Bladder microvascular endothelial cell (primary cell): ENCODE measurements around the gene LST1. TPM values are rescaled to one million over a fixed set of nuclear protein-coding genes. Genes with fewer than 3 reads are reported as not detected.

ENCODE experiments used
- total RNA-seq: library from RNA; depleted of rRNA; stranded (reverse); fragments of >200 nt; gene quantifications from 2 replicates; pipeline ENCODE4 v1.2.3, GENCODE V29; 2014

Gene LST1
- total RNA-seq: 0.32 and 0.57 TPM in 2 replicates

DNA sequence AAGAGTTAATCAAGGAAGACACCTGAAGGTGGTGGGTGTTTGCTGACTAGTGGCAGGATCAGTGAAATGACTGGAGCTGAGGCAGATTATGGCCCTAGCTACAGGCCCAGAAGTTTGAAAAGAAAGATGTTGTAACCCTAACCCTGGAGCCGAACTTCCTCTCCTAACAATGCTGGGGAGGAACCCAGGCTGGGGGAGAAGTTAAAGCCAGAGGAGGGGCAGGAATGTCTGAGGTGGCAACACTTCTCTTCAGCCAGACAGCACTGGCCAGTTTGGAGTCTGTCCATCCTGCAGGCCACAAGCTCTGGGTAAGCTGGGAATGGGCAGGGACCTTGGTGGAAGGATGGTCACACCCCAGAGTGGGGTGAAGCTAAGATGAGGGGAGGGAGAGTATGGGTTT is at the start of gene LST1:
Gene LST1 (plus strand): TSS at position 270 of the 400 bp plus-strand sequence. CDS start 1,023 bp downstream, outside the sequence.

DNA sequence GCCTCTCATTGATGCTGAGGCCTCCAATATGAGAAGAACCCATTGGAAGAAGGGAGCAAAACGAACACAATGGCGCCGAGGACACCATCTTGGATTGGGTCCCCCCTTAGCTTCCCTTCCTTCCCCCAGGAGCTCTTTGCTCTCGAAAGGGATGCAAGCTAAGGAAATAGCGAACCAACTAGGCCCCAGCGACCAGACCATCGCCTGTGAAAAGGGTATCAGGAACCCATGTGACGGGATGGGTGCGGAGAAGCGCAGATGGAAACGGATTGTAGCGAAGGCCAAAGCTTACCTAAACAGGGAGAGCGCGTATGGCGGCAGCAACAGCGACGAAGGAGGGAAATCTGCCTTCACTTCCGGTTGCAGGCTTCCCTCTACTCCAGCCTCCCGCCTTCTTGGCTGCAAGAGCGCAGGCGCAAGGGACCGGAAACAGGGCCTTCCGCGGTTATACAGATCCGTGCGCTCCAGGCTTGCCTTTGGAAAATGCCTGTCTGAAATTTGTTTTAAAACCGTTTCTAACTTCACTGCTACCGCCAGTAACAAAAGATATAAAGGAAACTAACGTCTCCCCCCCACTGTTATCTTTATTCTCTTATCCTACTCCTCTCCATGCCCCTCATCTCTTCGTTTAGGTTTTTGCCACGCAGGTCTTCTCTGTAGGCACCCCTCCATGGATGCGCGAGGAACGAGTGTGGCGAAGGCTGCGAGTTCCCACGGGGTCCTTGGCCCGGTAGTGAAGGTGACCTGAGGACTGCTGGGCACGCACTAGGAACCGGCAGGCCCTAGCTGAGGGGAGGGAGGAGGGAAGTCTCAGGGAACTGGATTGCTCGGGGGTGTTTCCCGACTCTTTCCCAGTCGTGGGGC is 44.2 kb upstream of the LST1 start, which contains the start of gene DDX39B:
Gene DDX39B (minus strand): TSS at position 346 of the 864 bp plus-strand sequence. CDS start 1,471 bp downstream, outside the sequence.

DNA sequence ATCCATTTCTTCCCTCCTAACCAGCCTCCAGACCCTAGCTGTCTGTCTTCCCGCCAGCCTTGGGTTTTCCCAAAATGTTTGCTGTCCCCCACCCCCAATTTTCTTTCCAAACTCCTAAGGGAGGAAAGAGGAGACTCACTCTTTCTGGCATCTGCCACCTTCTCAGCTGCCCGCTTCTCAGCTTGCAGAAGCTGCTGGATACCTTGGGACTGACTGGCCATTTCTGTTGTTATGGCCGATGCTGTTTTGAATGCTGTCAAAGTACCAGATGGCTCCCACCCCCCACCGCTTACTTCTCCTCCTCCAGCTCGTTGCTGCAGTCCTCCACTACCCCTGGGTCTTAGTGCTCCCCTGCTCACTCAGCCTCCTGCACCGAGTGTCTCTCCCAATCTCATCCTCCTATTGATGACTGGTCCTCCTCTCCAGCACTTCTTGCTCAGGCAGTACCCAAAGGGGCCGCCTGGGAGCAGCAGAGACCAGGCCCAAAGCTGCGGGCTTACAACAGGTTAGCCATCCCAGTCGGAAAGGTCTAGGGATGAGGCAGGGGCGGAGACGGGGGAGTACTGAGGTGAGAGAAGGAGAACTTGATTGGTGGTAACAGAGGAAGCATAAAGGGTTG is 39.6 kb upstream of the LST1 start, which contains the start of gene ATP6V1G2:
Gene ATP6V1G2 (minus strand): TSS at position 270 of the 619 bp plus-strand sequence. CDS start 49 bp downstream, at position 221.

DNA sequence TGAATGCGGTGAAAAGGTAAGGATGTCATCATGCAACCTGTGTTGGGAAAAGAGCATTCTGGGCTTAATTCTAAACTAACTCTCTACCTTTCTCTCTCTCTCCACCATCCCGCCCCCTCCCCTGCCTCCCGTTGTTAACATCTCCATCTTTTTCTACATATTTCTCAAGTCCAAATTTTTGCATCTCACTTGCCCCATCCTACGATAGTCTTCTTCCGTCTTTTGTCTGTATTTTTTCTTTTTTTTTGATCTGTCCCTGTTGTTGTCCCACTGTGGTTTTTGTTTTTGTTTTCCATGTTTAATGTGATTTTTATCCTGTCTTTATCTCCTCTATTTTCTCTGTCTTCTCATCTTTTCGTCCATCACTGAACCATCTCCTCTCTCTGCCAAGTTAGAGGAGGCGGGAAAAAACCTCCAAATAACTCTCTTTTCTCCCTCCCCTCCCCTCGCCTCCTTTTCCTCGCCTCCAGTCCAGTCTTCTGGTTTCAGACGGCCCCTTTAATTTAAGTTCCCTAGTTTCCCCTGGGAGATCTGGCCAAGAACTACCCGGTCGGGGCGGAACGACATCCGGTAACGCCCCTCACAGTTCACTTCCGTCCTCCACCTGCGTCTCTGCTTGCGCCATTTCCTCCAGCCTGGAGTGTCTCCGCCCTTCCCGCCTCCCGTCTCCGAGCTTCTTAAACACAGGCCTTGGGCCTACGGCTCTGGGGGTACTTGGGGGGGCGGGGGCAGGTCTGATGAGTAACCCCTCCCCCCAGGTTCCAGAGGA is 38.9 kb upstream of the LST1 start, which contains the start of gene NFKBIL1:
Gene NFKBIL1 (plus strand): TSS at position 651 of the 769 bp plus-strand sequence. CDS start 87 bp downstream, at position 738.

GRCh38 chr6:31572041-31572911 is 13.8 kb upstream of the LST1 start, which contains the start of gene LTA:
TSS of gene LTA (plus strand) at chr6:31572289. CDS start at chr6:31572743, 454 bp downstream.

DNA sequence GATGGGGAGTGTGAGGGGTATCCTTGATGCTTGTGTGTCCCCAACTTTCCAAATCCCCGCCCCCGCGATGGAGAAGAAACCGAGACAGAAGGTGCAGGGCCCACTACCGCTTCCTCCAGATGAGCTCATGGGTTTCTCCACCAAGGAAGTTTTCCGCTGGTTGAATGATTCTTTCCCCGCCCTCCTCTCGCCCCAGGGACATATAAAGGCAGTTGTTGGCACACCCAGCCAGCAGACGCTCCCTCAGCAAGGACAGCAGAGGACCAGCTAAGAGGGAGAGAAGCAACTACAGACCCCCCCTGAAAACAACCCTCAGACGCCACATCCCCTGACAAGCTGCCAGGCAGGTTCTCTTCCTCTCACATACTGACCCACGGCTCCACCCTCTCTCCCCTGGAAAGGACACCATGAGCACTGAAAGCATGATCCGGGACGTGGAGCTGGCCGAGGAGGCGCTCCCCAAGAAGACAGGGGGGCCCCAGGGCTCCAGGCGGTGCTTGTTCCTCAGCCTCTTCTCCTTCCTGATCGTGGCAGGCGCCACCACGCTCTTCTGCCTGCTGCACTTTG is 10.7 kb upstream of the LST1 start, which contains the start of gene TNF:
Gene TNF (plus strand): TSS at position 231 of the 567 bp plus-strand sequence. CDS start 177 bp downstream, at position 408.

DNA sequence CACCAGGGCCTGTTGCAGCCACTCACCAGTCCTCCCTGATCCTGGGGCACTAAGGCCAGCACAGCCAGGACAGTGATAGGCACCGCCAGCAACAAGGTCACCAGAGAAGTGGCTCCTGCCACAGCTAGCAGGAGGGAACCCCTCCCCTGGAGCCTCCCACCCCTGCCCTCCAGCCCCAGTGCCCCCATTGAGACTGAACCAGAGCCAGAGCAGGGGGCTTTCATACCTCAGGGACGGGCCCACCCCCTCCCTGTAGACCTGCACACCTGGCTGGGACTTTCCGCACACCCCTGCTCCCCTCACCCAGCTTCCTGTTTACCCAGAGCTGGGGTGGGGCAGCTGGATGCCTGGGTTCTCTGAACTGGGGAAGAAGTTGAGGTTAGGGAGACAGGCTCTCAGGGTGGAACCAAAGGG is 3.8 kb upstream of the LST1 start, which contains the start of gene LTB:
Gene LTB (minus strand): TSS at position 195 of the 414 bp plus-strand sequence. CDS start 7 bp downstream, at position 188.

DNA sequence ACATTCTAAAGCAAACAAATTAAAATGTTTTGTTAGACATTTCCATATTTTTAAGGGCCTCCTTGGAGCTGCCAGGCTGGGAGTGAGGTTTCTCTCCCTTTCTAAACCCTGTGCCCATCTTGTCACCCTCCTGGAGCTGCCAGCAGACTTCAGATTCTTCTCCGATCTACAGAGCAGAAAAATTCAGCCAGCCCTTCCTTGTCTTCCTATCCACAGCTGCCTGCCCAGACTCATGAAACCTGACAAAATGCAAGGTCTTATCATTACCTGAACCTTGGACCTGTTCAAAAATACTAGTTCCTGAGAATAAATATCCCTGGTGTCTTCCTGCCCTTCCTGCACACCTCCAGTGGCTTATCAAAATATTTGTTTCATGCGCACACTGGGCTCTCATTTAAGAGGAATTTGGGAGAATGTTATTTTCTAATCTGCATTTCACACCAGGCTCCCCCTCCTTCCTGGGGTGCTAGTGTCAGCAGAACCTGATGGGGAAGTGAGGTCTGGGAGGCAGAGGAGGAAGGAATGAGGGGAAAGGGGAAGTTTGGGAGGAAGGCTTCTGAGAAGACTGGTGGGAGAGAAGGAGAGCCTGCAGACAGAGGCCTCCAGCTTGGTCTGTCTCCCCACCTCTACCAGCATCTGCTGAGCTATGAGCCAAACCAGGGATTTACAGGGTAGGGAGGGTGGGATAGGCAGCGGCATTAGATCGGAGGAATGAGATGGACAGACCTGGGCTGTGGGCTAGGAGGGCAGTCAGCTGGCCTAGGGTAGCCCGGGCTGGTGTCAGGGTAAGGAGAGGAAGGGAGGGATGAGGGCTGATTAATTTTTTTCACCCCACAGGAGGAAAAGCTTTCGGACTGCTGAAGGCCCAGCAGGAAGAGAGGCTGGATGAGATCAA is 28.9 kb downstream of the LST1 start, which contains the start of gene AIF1:
Gene AIF1 (plus strand): TSS at position 551 of the 895 bp plus-strand sequence. CDS start 96 bp downstream, at position 647.

DNA sequence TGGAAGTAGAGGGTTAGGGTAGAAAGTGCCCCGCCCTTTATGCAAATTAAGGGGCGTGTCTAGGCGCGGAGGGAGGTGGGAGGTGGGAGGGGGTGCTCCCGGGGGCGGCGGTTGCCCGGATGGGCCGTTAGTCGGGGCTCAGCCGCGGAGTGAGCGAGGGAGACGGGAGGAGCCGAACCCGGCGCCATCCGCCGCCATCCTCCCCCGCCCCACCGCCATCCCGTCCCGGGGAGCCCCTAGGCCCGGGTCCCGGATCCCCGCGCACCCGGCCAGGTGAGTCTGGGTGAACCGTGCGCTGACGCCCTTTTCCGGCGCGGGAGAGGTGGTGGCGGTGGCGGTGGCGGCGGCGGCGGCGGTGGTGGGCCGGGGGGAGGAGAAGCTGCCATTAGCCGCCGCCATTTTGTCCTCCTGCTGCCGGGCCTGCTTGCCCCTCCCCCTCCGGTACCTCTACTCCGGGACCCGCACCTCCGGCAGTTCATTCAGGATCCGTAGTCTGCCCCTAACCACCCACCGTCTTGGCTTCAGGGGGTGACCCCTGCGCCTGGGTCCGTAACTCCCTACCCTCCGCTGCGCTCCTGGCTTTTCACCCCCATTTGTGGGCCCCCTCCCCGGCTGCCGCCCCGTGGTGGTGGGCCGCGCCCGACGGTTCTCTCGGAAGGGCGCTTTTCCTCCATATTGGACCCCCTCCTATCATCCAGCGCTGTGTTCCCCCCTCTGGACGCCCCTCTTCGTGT is 34.7 kb downstream of the LST1 start, which contains the start of gene PRRC2A:
Gene PRRC2A (plus strand): TSS at position 130 of the 734 bp plus-strand sequence. CDS start 2,075 bp downstream, outside the sequence.

Other genes with a start within 250 kb of the LST1 start
- 1,116 and 1,298 TPM in 2 replicates for gene HLA-B, start 229.1 kb upstream of the LST1 start, total RNA-seq
- 34.1 and 56.0 TPM in 2 replicates for gene MICA, start 182.7 kb upstream of the LST1 start, total RNA-seq
- gene MICB, start 88.1 kb upstream of the LST1 start, total RNA-seq: 13.6 and 25.9 TPM in 2 replicates
- gene MCCD1, start 57.3 kb upstream of the LST1 start, total RNA-seq: not detected in 2 replicates
- 309 and 373 TPM in 2 replicates for gene DDX39B, start 44.3 kb upstream of the LST1 start, total RNA-seq
- gene ATP6V1G2, start 39.7 kb upstream of the LST1 start, total RNA-seq: 0.49 and 0.94 TPM in 2 replicates
- 18.3 and 27.2 TPM in 2 replicates for gene NFKBIL1, start 38.7 kb upstream of the LST1 start, total RNA-seq
- gene LTA, start 14.0 kb upstream of the LST1 start, total RNA-seq: not detected in 2 replicates
- 0.13 TPM in 1 of 2 replicates, not detected in the other for gene TNF, start 10.7 kb upstream of the LST1 start, total RNA-seq
- gene LTB, start 3.9 kb upstream of the LST1 start, total RNA-seq: 4.9 and 39.7 TPM in 2 replicates
- not detected in 2 replicates for gene NCR3, start 6.7 kb downstream of the LST1 start, total RNA-seq
- not detected in 2 replicates for gene AIF1, start 29.0 kb downstream of the LST1 start, total RNA-seq
- 21.0 and 56.6 TPM in 2 replicates for gene PRRC2A, start 34.4 kb downstream of the LST1 start, total RNA-seq
- 83.2 and 204 TPM in 2 replicates for gene BAG6, start 66.4 kb downstream of the LST1 start, total RNA-seq
- gene APOM, start 69.6 kb downstream of the LST1 start, total RNA-seq: 0.16 and 0.25 TPM in 2 replicates
- gene C6orf47, start 74.5 kb downstream of the LST1 start, total RNA-seq: 18.5 and 21.6 TPM in 2 replicates
- 11.8 and 12.3 TPM in 2 replicates for gene GPANK1, start 78.7 kb downstream of the LST1 start, total RNA-seq
- gene CSNK2B, start 79.8 kb downstream of the LST1 start, total RNA-seq: 77.5 and 79.2 TPM in 2 replicates
- 1.1 and 5.3 TPM in 2 replicates for gene LY6G5B, start 83.7 kb downstream of the LST1 start, total RNA-seq
- gene LY6G5C, start 94.8 kb downstream of the LST1 start, total RNA-seq: 1.8 and 2.1 TPM in 2 replicates
- 48.6 and 84.4 TPM in 2 replicates for gene ABHD16A, start 117.0 kb downstream of the LST1 start, total RNA-seq
- not detected in 2 replicates for gene LY6G6F, start 120.6 kb downstream of the LST1 start, total RNA-seq
- gene LY6G6D, start 129.1 kb downstream of the LST1 start, total RNA-seq: not detected in 2 replicates
- gene LY6G6C, start 135.5 kb downstream of the LST1 start, total RNA-seq: not detected in 2 replicates
- not detected in 2 replicates for gene MPIG6B, start 137.1 kb downstream of the LST1 start, total RNA-seq
- 86.0 and 129 TPM in 2 replicates for gene DDAH2, start 143.0 kb downstream of the LST1 start, total RNA-seq
- gene CLIC1, start 150.3 kb downstream of the LST1 start, total RNA-seq: 347 and 730 TPM in 2 replicates
- 4.9 and 5.8 TPM in 2 replicates for gene MSH5, start 153.7 kb downstream of the LST1 start, total RNA-seq
- gene SAPCD1, start 176.4 kb downstream of the LST1 start, total RNA-seq: 1.3 and 2.9 TPM in 2 replicates
- 0.32 and 0.38 TPM in 2 replicates for gene VWA7, start 191.1 kb downstream of the LST1 start, total RNA-seq
- 40.8 and 104 TPM in 2 replicates for gene VARS1, start 209.5 kb downstream of the LST1 start, total RNA-seq
- gene LSM2, start 220.7 kb downstream of the LST1 start, total RNA-seq: 24.1 and 37.2 TPM in 2 replicates
- 0.81 and 1.8 TPM in 2 replicates for gene HSPA1L, start 229.0 kb downstream of the LST1 start, total RNA-seq
- 98.4 and 221 TPM in 2 replicates for gene HSPA1A, start 229.3 kb downstream of the LST1 start, total RNA-seq
- gene HSPA1B, start 241.5 kb downstream of the LST1 start, total RNA-seq: 64.1 and 91.7 TPM in 2 replicates